Epithelial cell of esophagus (primary cell): ENCODE results near the gene BUD13.

ENCODE experiments used
- DNase-seq: peaks from one replicate; pipeline ENCODE4 v3.0.0; 2010; ENCODE audit warnings: low read depth
- H3K4me3 ChIP-seq: 2 replicates; pipeline ENCODE4 v1.5.1; 2011; ENCODE audit warnings: mild to moderate bottlenecking, low read length, control low read depth
- TF ChIP-seq, protein P1 (sequence below): IDR thresholded peaks from 2 replicates; pipeline ENCODE4 v1.5.1; 2011; ENCODE audit warnings: low read depth, mild to moderate bottlenecking, low read length, control low read depth, inconsistent platforms; ENCODE audit not compliant: insufficient read depth; ENCODE audit errors: missing control alignments

Gene BUD13

DNA sequence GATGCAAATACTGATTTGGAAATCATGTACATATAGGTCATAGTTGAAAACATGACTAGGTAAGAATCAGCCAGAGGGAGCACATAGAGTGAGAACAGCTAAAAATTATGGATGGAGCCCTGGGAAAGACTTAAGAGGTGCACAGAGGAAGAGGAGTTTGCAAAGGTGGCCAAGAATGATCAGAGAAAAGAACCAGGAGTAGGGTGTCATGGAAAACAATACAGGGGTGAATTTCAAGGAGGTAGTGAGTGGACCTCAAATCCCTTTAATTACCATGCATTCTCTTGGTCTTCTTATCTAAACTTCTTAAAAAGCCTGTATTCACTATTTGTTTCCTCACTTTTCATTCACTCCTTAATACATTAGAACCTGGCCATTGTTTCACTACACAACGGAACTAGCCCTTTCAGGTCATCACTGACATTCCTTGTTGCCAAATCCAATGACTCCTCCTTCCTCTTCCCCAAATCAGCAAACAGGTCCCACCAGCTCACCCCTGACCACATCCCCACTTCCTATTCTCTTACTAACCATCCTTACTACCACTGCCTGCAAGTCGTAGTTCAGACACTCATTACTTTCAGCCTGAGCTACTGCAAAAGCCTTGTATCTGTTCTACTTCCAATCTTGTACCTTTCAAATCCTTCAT is 22.6 kb downstream of the BUD13 start:
- no peak for DNase-seq
- TF ChIP-seq, protein P1, sequence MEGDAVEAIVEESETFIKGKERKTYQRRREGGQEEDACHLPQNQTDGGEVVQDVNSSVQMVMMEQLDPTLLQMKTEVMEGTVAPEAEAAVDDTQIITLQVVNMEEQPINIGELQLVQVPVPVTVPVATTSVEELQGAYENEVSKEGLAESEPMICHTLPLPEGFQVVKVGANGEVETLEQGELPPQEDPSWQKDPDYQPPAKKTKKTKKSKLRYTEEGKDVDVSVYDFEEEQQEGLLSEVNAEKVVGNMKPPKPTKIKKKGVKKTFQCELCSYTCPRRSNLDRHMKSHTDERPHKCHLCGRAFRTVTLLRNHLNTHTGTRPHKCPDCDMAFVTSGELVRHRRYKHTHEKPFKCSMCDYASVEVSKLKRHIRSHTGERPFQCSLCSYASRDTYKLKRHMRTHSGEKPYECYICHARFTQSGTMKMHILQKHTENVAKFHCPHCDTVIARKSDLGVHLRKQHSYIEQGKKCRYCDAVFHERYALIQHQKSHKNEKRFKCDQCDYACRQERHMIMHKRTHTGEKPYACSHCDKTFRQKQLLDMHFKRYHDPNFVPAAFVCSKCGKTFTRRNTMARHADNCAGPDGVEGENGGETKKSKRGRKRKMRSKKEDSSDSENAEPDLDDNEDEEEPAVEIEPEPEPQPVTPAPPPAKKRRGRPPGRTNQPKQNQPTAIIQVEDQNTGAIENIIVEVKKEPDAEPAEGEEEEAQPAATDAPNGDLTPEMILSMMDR: no peak
- no peak overlapping the region for H3K4me3 ChIP-seq

- H3K4me3 ChIP-seq: no peak overlapping the region
- TF ChIP-seq, protein P1: no peak
- peak; percentile 27 for DNase-seq
Measured at GRCh38 chr11:116742104-116742503, 30.7 kb downstream of the BUD13 start.

DNA sequence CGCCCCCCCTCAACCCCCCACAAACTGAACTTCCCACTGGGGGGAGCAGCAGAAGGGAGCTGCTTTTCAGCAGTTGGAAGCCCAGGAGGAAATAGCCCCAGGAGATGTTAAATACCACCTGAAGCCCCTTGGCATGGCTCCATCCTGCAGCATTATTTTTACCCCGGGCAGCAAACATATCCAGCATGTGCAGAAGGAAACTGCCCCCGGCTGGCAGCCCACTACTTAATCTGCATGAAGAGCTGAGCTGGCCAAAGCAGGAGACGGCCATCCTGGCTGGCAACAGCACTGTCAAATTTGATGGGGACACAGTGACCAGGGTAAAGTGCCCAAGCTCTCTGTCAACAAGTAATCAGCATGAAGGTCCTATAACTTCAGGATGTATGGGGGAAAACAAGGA is 32.0 kb downstream of the BUD13 start:
- no peak overlapping the region for H3K4me3 ChIP-seq
- TF ChIP-seq, protein P1: no peak
- DNase-seq: no peak

DNA sequence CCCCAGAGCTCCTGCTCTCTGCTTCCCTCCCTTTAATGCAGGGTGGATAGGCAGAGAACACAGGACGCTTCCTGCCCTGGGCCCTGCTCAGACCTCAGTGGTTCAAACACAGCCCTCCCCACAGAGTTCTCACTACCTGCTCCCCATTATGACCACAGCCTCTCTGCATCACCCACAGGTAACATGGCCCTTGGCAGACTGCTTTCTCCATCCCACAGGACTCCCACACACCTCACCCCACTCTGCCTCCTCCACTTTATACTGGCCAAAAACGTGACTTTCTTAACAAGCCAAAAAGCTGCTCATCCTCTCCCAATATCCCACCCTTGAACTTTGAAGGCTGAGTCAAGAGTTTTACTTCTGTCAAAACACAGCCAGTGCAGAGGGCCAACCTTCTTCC is 33.8 kb downstream of the BUD13 start:
- H3K4me3 ChIP-seq: no peak overlapping the region
- TF ChIP-seq, protein P1: no peak
- DNase-seq: no peak

DNA sequence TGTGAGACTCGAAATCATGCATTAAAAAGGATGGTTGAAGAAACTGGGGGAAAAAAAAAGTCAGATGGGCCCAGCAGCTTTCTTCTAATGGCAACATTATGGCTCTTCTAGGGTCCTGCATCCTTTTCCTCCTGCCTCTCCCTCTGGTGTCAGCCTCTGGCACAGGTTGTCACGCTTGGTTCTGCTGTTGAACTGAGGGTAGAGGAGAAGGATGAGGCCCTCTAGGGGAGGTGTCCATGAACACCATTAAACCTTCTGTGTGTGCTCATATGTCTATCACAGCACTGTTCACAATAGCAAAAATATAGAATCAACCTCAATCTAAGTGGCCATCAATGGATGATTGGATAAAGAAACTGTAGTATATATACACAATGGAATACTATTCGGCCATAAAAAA is 36.0 kb downstream of the BUD13 start:
- no peak overlapping the region for H3K4me3 ChIP-seq
- DNase-seq: no peak
- TF ChIP-seq, protein P1: peak; percentile 5

- TF ChIP-seq, protein P1: no peak
- no peak overlapping the region for H3K4me3 ChIP-seq
- no peak for DNase-seq
Measured at GRCh38 chr11:116733969-116734508, 38.7 kb downstream of the BUD13 start.
